NCI-H510A treated with DMSO at 0.1 percent for 48 hours (cell line): ENCODE data around the gene SGIP1.
"Not testable (repeated sequence)": the region's sequence is repeated elsewhere in the genome, so short reads cannot be mapped to it uniquely, and the experiment has no call there.

ENCODE experiments used
- DNase-seq: peaks from one replicate; lab custom pipeline; 2025; lab: John Stamatoyannopoulos, UW

SGIP1 gene

GRCh38 chr1:66731170-66731865 lies 197.4 kb downstream of the SGIP1 start:
- no peak for DNase-seq

- DNase-seq = no peak
Observed at GRCh38 chr1:66732407-66733166, 198.6 kb downstream of the SGIP1 start.

- DNase-seq = no peak
Observed at GRCh38 chr1:66733348-66734017, 199.5 kb downstream of the SGIP1 start.

- not testable (repeated sequence) for DNase-seq
Observed at GRCh38 chr1:66734531-66734930, 200.6 kb downstream of the SGIP1 start.

DNA sequence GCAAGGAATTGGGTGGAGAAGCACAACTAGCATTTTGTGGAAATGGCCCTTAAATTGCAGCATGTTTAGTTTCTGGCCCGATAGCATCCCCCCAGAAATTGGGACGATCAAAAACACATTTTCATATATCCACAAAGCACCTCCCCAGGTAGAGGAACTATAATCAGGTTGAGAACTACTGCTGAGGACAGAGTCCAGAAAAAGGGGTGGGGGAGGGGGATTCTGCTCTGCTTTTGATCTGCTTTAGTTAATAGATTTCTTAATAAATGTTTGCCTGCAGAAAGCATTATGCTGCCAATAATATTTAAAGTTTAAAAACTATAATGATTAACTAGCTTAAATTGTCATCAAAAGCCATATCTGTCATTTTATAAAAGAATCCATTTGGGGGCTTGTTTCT lies 203.9 kb downstream of the SGIP1 start:
- no peak for DNase-seq

GRCh38 chr1:66739401-66740157 lies 205.6 kb downstream of the SGIP1 start:
- DNase-seq = no peak

- DNase-seq = no peak
Observed at GRCh38 chr1:66745451-66745850, 211.5 kb downstream of the SGIP1 start.

DNA sequence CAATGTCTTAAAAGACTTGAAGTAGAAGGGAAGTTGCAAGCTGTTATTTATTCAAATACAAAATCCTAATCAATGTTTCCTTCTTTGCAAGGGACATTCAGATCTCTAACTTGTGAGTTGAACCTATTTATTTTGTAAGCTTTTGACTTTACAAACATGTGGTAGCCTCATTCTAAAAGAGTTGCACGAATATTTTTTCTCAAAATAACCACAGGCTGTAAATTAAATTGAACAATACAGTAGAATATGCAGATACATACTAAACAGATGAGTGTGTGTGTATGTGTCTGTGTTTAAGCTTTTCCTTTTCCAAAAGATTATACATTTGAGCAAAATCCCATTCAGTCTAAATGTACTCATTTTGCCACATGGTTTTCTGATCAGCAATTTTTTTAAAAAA lies 213.5 kb downstream of the SGIP1 start:
- DNase-seq = no peak

DNA sequence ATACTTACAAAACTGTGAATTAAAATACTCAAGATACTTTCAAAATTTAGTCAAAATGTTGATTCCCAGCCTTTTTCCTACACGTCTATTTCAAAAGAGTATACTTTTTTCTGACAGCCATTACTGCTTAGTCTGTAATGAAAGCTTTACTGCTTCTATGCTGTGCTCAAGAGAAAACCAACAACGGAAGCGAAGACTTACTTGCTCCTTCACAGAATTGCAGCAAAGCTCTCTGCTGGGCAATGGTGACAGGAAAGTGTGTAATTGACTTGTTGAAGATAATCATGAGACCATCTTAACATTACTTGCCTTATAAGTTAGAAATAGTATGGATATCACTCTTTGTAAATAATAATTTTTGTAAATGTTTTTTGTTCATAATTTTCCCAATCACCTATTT lies 216.6 kb downstream of the SGIP1 start:
- DNase-seq = no peak

DNA sequence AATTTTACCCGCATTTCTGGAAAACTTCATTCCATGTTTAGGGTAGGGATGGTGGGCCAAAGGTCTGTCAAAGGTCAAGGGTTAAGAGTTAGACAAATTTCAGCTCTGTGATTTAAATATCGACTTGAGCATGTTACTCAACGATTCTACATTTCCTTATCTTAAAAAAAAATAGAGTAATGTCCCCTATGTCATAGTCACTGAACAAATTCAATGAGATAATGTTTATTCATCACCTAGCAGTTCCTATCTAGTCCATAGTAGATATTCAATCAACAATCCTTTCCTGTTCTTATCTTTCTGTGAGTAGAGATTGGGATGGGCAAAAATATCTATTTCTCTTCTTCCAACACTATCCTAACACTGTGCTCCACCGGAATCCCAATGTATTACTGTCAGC lies 217.2 kb downstream of the SGIP1 start:
- DNase-seq = no peak

GRCh38 chr1:66752000-66752592 lies 218.1 kb downstream of the SGIP1 start, which contains the start of gene DYNLT5:
Gene DYNLT5, plus strand, starts transcription at chr1:66752459. Its CDS starts 2,200 bp downstream, at chr1:66754659.
- no peak for DNase-seq

- no peak for DNase-seq
Observed at GRCh38 chr1:66752671-66753371, 218.9 kb downstream of the SGIP1 start.

DNA sequence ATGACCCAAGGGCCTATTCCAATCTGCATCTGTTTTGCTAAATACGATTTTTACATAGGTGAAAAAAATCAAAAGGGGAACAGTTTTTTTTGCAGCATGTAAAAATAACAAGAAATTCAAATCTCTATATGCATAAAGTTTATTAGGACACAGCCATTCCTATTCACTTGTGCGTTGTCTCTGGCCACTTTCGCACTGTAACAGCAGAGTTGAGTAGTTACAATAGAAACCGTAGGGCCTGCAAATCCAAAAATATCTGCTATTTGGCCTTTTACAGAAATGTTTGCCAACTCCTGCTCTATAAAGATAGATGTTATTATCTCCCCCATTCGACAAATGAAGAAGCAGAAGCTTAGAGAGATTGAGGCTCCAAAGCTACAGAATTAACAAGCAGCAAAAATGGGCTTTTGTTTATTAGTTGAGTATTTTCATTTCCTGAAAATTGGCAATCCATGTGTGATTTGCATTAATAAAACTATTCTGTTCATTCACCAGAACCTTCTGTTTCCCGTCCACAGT lies 223.8 kb downstream of the SGIP1 start:
- no peak for DNase-seq

DNA sequence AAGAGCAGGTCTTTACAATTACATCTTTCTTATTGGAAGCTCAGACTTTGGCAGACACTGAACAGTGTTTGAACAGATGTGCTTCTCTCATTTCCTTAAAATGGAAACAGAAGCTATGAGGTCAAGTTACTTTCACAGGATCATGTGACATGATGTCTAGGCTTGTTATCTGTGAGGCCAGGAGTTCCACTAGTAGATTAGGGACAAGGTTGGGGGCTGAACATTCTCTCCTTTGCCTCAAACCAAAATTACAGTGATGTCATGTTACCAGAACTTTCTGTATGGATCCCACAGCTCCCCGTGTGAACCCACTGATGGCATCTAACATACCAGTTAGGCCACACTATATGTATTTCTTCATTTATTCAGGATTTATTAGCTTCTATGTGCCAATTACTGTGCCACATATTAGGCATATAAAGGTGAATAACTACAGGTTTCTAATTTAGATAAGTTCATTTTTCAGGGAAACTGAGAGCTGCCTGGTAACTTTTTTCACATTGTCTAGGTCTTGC lies 224.3 kb downstream of the SGIP1 start:
- peak; percentile 82 for DNase-seq

DNA sequence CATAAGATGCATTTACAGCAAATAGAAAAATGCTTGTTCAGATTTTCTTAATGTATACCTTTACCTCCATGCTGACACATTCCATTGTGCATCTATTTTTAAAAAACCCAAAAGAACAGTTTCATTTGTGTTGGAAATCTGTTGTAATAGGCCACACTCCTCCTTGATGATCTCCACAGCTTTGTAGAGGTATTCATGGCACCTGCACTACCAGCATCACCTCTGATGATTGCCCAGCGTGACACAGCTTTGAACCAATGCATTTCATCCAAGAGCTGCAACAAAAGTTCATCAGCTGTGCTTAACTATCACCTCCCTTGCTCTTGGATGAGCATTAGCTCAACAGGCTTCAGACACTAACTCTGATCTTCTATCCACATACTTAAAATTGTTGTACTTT lies 226.6 kb downstream of the SGIP1 start:
- no peak for DNase-seq

GRCh38 chr1:66761221-66761620 lies 227.3 kb downstream of the SGIP1 start:
- no peak for DNase-seq

- peak; percentile 76 for DNase-seq
Observed at GRCh38 chr1:66764994-66765578, 231.1 kb downstream of the SGIP1 start.

- no peak for DNase-seq
Observed at GRCh38 chr1:66767626-66768025, 233.7 kb downstream of the SGIP1 start.

DNA sequence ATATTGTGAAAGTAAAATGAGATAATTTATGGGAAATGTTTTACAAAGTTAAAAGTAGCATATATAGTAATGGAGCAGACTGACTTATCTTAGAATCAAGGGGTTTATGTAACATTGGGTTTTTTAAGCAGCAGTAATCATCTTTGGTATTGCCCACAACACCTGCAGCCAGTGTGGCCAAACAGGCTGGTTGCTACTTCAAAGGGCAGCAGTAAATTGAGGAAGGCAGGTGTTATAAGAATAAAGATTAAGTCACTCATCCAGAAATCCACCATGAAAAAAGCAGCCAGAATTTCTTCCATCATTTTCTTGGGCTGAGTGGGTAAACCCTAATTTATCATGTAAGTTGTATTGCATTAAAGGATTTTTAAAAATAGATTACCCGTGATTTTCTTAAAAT lies 235.0 kb downstream of the SGIP1 start:
- peak; percentile 14 for DNase-seq

DNA sequence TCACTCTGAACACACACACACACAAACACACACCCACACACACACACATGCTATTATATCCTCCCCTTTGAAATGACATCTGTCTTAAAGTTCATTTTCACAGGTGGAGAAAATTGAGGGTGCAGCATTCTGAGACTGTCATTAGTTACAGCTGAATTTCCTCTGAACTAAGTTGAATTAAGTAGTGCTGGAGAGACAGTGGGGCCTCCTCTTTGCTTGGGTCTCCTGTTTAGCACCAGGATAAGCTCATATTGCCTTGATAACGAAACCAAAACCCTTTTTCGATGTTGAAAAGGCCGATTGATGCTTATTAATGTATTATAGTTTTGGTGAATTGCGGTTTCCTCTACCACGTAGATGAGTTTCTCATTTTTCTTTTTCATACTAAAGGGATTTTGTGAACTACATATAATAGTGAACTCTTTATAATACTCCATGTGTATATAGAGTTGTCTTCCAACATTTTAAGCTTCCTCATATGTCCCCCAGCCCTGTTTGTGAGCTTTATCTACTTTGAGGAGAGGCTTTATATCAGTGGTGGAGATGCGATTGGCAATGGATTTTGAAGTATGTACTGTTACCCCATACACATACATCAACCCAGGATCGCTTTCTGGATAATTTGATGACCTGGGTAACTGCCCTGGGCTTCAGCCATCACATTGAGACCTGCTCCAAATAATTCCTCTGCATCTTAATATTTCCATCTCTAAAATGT lies 235.7 kb downstream of the SGIP1 start:
- no peak for DNase-seq
